NCI-H2196 treated with DMSO at 0.1 percent for 48 hours (cell line): ENCODE measurements around the gene TBPL1.

Source experiments
- DNase-seq: peaks from one replicate; lab custom pipeline; 2025; ENCODE audit not compliant: unreplicated experiment; lab: John Stamatoyannopoulos, UW

TBPL1 gene

GRCh38 chr6:134039116-134039515 is 86.1 kb downstream of the TBPL1 start:
- DNase-seq: no peak
